Measurements from ENCODE around the gene EFCAB11. TPM values are rescaled to one million over a fixed set of nuclear protein-coding genes. Genes with fewer than 3 reads are reported as not detected.
"Not testable (repeated sequence)": the region's sequence is repeated elsewhere in the genome, so short reads cannot be mapped to it uniquely, and the experiment has no call there.

EFCAB11 gene
- polyA plus RNA-seq, 5 donors, result 9.0 to 18.1 (median 15.2) TPM

DNA sequence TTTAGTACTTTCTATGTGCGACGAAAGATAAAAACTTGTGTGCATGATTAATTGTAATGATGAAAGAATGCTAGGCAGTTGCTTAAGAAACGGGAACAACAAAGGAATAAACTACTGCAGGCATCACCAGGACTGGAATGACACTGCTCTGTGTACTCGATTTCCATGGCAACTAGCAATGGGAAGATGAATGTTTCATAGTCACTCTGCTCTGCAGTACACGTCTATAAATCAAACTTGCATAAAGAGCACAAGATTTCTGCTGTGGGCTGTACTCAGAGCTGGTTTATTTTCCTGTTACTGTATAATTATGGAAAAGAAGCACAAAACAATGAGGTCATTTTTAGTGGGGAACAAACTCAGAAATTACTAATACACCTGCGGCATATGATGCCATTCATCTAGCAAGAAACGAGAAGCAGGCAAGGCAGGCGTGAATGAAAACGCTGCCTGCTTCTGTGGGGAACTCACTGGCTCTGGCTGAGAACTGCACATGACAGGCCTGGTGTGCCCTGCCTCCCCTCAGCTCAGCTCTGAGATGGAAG lies 41.8 kb downstream of the EFCAB11 start:
- peak; percentile 41 to 55 for DNase-seq

DNA sequence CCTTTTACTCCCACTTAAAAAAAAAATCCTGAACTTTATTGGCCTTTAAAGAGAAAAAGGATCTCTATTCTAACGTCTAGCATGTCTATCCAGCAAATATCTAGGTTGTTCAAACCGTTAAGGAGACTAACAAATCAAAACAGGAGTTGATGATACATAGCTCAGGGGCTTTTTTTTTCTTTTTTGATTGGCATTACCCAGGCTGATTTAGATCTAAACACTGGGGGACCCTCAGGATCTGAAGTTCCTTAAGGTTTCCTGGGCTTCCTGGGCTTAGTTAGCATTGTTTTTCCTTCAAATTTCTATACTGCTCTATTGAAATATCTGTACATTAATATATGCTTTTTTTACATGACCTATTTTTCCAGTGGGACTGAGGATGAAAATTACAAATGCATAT lies 42.3 kb downstream of the EFCAB11 start:
- DNase-seq, result no peak

GRCh38 chr14:89911010-89911919 lies 43.3 kb downstream of the EFCAB11 start:
- DNase-seq, result peak; percentile 41 to 44

GRCh38 chr14:89910691-89911009 lies 43.9 kb downstream of the EFCAB11 start:
- no peak for DNase-seq

DNA sequence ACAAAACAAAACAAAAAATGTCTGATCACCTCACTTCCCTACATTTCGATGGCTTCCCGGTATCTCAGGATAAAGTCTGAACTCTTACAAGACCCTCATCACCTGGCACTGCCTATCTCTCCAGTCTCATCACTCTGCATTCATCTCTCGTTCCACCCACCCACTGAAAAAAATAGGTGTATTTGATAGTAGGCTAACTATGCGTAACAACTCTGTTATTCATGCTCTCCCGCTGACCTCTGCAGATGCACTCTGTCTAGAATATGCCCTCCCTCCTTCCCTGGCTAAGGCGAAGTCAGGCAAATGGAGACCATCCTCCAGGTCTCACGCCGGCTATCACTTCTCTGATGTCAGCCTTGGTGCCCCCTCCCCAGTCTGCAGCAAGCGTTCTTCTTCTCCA lies 44.9 kb downstream of the EFCAB11 start:
- DNase-seq, result no peak

DNA sequence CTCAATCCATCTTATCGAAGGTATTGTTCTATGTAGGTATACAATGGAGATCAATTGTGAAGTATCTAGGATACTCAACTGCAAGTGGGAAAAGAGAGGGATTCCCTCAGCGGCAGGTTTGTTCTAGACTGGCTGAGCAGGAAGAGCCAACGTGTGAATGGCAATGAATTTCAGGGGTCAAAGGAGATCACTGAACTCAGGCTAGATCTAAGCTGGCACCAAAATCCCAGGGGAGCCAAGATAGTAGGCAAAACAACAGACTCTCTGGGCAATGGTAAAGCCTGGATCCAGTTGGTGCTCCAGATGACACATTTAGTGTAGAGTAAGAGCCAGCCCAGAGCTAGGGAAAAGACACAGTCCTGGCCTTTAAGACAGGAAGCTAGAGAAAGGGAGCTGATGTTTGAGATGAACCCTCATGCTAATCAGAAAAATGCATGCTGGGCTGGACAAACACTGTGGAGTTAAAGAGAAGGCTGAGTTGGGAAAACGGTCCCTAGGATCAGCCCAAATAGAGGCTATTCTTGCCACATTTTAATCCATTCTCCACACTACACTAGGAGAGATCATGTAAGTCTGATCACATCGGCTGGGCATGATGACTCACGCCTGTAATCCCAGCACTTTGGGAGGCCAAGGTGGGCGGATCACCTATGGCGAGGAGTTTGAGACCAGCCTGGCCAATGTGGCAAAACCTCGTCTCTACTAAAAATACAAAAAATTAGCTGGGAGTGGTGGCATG lies 45.6 kb downstream of the EFCAB11 start:
- no peak for DNase-seq

DNA sequence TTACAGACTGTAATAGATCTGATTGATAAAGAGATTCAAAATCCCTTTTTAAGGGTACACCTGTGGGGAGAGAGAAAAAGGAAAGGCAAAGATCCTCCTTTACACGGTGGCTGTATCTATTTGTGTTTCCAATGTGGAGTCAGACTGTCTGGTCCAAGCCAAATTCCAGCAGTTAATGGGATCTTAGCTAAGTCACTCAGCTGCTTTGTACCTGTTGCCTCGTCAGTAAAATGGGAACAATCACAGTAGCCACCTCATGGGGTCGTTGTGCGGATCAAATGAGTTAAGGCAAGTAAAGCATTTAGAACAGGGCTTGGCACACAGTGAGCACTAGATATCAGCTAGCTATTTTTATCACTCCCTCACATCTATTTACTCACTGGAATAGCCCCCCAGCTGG lies 46.9 kb downstream of the EFCAB11 start:
- DNase-seq, result no peak

DNA sequence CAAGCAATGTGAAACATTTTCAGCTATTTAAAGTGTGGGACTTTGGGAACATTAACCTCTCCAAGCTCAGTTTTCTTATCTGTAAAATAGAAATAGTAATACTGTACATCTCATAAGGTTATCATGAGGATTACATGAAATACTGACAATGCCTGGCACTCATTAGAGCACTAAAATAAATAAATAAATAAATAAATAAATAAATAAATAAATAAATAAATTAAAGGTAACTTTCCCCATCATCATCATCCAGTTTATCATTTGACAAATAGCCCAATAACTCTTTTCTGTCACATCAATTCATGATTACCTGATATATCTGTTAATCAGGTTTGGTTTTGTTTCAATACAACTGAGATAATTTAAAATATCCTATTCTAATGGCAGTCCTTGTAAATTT lies 48.5 kb downstream of the EFCAB11 start:
- DNase-seq, result no peak

DNA sequence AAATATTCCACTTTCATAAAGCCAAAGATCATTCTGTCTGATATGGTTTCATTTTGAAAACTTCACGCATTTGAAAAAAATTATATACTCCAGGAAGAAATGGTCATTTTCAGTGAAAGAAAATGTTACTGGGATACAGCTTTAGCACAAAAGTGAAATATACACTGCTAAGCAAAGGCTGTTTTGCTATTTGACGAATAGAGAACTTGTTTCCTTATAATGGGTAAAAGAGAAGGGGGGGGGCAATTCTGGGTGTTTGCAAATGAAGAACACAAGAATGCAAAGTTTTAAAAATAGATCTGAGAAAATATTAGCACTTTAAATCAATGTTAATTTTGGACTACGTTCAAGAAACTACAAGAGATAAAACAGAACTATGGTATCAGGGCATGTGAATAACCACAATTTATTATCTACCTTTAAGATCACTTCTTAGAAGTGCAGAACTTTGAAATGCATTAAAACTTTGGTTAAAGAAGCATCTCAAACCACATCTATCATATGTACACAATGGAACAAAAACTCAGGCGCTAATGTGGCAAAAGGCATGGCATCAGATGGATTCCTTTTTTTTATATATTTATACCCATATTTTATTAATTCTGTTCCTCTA lies 51.1 kb downstream of the EFCAB11 start:
- DNase-seq, result no peak

DNA sequence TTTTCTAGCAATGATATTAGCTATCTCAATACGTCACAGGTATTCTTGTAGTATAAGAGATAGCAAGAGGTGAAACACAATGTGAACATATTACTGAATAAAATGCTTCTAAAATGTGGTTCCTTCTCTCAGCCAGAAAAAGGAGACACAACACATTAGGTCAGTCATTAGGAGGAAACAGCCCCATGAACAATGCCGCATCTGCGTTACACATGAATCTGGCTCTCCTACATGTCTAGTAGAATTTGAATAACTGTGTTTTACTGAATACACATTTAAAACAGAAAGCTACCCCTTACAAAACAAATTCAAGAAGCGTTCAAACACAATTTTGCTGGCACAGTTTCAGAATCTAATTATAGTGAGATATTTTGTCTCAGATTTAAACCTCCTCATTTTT lies 51.6 kb downstream of the EFCAB11 start:
- DNase-seq, result no peak

DNA sequence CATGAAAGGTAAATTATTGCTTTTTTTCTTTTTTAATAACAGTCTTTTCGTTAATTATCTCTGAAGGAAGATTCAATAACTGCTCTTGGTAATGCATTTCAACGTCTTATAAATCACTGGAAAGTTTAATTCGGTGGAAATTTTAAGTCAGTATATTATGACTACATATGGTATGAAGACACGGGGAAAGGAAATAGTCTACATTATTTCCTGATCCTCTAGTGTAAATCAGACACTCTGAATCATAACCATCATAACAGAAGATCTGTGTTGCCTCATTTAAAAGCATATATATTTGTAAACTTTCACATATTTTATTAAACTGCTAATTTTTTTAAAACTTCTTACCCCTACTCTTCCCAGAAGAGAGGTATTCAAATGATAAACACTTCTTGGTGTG lies 53.7 kb downstream of the EFCAB11 start:
- DNase-seq, result no peak

DNA sequence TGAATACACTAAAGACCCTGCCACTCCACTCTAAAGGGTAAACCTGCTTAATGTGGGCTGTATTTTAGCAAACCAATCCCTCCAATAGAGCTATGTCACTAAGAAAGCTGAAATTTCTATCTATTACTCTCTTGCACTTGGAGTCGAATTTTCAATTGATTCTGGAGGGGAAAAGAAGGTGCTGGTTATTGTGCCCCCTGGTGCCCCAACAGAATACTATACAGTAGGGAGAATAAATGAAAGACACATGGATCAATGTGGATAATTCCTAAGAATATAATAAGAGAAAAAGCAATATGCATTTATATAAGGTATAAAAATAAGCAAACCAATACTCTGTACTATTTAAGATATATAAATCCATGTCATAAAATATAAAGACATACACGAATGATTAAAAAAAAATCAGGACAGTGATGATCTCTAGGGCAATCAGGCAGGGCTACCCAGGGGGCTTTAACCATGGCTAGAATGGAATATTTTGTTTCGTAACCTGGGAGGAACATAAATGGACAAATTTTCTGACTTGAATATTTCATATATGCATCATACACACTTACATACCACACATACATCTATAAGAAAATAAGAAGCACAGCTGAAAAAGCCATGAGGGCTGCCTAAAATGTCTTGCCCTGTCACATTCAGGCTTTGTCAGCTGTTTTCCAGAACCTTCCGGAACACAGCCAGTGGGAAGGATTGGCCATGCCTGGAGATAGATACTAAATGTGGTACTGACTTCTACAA lies 54.4 kb downstream of the EFCAB11 start:
- no peak for DNase-seq

- DNase-seq, result no peak
Observed at GRCh38 chr14:89899291-89899690, 55.2 kb downstream of the EFCAB11 start.

DNA sequence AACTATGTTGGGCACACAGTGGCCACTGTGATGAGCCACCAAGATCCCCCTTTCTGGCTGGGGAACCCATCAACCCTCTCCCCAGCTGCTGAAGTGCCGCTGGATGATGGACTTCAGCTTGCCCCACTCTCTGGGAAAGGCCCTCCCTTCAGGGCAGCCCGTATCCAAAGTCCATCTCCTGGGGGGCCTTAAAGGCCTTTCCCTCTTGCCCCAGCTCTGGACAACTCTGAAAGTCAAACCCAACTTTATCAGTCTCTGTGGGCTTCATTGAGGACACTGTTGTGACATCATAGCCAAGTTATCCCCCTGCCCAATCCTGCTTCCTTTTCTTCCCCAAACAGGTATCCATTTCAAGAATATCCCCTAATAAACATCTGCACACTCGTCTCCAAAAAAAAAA lies 61.1 kb downstream of the EFCAB11 start:
- not testable (repeated sequence) for DNase-seq

DNA sequence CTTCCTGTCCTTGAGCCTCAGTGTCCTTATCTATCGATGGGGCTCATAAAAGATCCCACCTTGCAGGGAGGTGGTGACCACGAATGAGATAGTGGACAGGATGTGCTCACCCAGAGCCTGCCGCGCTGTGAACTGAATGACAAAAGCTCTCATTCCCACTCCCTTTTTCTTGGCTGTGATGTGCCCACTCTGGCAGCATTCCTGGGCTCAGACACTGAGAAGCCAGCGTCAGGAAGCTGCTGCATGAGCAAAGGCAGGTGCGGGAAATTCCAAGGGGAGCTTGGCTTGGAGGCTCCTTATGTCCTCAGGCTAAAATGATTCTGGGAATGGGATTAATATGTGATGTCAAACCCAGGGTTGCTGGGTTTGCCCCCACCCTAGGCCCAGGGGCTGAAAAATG lies 61.6 kb downstream of the EFCAB11 start:
- no peak for DNase-seq

DNA sequence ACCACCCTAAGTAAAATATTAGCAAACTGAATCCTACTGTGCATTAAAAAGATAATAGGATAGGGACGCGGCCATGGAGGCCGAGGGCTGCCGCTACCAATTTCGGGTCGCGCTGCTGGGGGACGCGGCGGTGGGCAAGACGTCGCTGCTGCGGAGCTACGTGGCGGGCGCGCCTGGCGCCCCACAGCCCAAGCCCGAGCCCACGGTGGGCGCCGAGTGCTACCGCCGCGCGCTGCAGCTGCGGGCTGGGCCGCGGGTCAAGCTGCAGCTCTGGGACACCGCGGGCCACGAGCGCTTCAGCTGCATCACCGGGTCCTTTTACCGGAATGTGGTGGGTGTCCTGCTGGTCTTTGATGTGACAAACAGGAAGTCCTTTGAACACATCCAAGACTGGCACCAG lies 62.8 kb downstream of the EFCAB11 start:
- not testable (repeated sequence) for DNase-seq

GRCh38 chr14:89891055-89891454 lies 63.5 kb downstream of the EFCAB11 start:
- no peak for DNase-seq

DNA sequence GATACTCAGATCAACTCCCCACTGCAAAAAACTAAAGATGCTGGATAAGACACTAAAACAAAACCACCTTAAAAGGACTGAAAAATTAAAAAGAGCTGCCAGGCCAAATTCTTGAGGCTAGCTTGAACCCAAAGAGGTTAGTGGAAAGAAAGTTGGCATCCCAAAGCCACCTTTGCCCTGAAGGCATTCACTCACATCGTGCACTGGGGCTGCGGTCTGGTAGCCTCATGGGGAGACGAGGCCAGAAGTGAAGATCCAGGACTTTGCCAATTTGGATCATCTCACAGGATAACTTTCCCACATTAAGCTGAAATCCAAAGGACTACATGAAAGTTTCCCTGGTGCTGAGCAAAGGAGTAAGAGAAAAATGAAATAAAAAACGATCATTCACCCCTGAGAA lies 63.9 kb downstream of the EFCAB11 start:
- DNase-seq, result no peak

DNA sequence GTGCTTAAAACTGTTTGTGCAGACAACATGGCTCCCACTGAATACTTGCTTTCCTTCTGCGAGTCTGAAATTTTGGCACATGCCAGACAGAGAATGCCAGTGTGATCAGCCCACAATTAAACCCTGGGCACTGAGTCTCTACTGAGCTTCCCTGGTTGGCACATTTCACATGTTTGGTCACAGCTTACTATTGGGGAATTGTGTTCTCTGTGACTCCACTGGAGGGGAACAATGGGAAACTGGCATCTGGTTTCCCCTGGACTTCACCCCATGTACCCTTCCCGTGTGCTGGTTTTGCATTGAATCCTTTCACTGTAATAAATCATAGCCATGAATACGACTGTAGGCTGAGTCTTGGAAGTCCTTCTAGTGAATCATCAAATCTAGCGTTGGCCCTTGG lies 64.9 kb downstream of the EFCAB11 start:
- no peak for DNase-seq

DNA sequence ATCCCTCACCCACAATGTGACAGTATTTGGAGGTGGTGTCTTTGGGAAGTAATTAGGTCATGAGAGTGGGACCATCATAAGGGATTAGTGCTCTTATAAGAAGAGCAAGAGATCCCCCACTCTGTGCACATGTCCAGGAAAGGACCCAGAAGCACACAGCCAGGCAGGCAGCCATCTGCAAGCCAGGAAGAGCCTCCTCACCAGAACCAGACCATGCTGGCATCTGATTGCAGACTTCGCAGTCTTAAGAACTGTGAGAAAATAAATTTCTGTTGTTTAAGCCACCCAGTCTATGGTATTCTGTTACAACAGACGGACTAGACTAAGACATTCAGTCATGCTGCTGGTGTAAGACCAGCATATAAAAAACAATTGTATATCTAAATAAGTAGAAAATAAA lies 69.8 kb downstream of the EFCAB11 start:
- no peak for DNase-seq

GRCh38 chr14:89881839-89882238 lies 72.7 kb downstream of the EFCAB11 start:
- DNase-seq, result no peak

- DNase-seq, result not testable (repeated sequence)
Observed at GRCh38 chr14:89874091-89874490, 80.4 kb downstream of the EFCAB11 start.
